Activated CD4-positive, alpha-beta T cell treated with anti-CD3 and anti-CD28 coated beads for 48 hours (primary cell): ENCODE measurements around the gene MAX.
"Not testable (repeated sequence)": the region's sequence is repeated elsewhere in the genome, so short reads cannot be mapped to it uniquely, and the experiment has no call there.

Source experiments
- DNase-seq: peaks from one replicate; pipeline ENCODE4 v3.0.0-alpha.2; 2020

The MAX gene

GRCh38 chr14:65103150-65103760 lies 938 bp upstream of the MAX start:
- peak; percentile 35 for DNase-seq

- DNase-seq, result peak; percentile 26
These were observed 481 bp downstream of the MAX start for GRCh38 chr14:65101631-65102440.

GRCh38 chr14:65100922-65101541 lies 1.3 kb downstream of the MAX start:
- DNase-seq, result no peak

- no peak for DNase-seq
These were observed 3.7 kb downstream of the MAX start for GRCh38 chr14:65098586-65098985.

- peak; percentile 37 for DNase-seq
These were observed 5.8 kb downstream of the MAX start for GRCh38 chr14:65096323-65097089.

GRCh38 chr14:65095633-65096205 lies 6.6 kb downstream of the MAX start:
- DNase-seq, result no peak

GRCh38 chr14:65092349-65092748 lies 10.0 kb downstream of the MAX start:
- DNase-seq, result no peak

GRCh38 chr14:65087835-65088234 lies 14.5 kb downstream of the MAX start:
- DNase-seq, result not testable (repeated sequence)

GRCh38 chr14:65086686-65087085 lies 15.6 kb downstream of the MAX start:
- DNase-seq, result not testable (repeated sequence)

GRCh38 chr14:65084554-65085505 lies 17.5 kb downstream of the MAX start:
- no peak for DNase-seq

GRCh38 chr14:65082930-65083329 lies 19.4 kb downstream of the MAX start:
- no peak for DNase-seq

GRCh38 chr14:65080960-65081747 lies 21.2 kb downstream of the MAX start:
- no peak for DNase-seq

- DNase-seq, result no peak
These were observed 22.5 kb downstream of the MAX start for GRCh38 chr14:65079768-65080167.

GRCh38 chr14:65079201-65079600 lies 23.1 kb downstream of the MAX start:
- DNase-seq, result no peak

GRCh38 chr14:65077318-65077717 lies 25.0 kb downstream of the MAX start:
- DNase-seq, result no peak

GRCh38 chr14:65075628-65076325 lies 26.5 kb downstream of the MAX start:
- DNase-seq, result no peak

- DNase-seq, result no peak
These were observed 27.7 kb downstream of the MAX start for GRCh38 chr14:65074449-65075150.

- DNase-seq, result no peak
These were observed 28.6 kb downstream of the MAX start for GRCh38 chr14:65073605-65074201.

GRCh38 chr14:65072937-65073336 lies 29.4 kb downstream of the MAX start:
- DNase-seq, result no peak
